HepG2 (cell line): ENCODE data around the gene GNRHR. TPM values are rescaled to one million over a fixed set of nuclear protein-coding genes. Genes with fewer than 3 reads are reported as not detected.

Source experiments
- ATAC-seq: fragments of 200-7000 bp; cut with Tn5 transposase; 3 replicates; pipeline ENCODE4 v1.9.1; 2020; ENCODE audit warnings: mild to moderate bottlenecking, moderate library complexity
- BruUV-seq: library from RNA; stranded (reverse); fragments of 400-500 nt; replicated peaks from 2 replicates; lab custom pipeline; 2021; lab: Mats Ljungman, UMichigan
- CTCF ChIA-PET: fragments of 300-600 bp; formaldehyde crosslinking; extraction: SDS; loops from one replicate; lab custom pipeline; 2021; ENCODE audit warnings: low total read pairs, inconsistent platforms, low intra/inter-chr PET ratio; lab: Yijun Ruan, JAX
- POLR2A ChIA-PET: fragments of 350-600 bp; sonication (Branson Sonifier 250); formaldehyde crosslinking; loops from one replicate; lab custom pipeline; 2020; ENCODE audit warnings: antibody characterized with exemption, inconsistent platforms; lab: Yijun Ruan, JAX
- DNase-seq: peaks from one replicate; pipeline ENCODE4 v3.0.0-alpha.2; 2015; ENCODE audit warnings: low spot score
- FAIRE-seq: peaks from 3 replicates; lab custom pipeline; 2011; peaks lifted over from hg19 to GRCh38; lab: Jason Lieb, UNC
- H2AFZ ChIP-seq: one replicate; pipeline ENCODE4 v1.6.1; 2011; ENCODE audit warnings: low read length, inconsistent platforms
- H3K27ac ChIP-seq: fragments of 300-600 bp; 3 replicates; pipeline ENCODE4 v1.8.0; 2011; ENCODE audit warnings: mixed run types, mild to moderate bottlenecking, mixed read lengths, low read length, inconsistent platforms; ENCODE audit not compliant: insufficient read depth; ENCODE audit errors: extremely low read length
- H3K27me3 ChIP-seq, 2 experiments: fragments of 200-600 bp in 1 of 2; 2 replicates in 1 of 2; 3 replicates in 1 of 2; pipeline versions ENCODE4 v1.6.0 to v1.8.0; 2011; ENCODE audit warnings: low read length in 2 of 2, mild to moderate bottlenecking in 2 of 2, moderate library complexity in 2 of 2, inconsistent platforms in 1 of 2; ENCODE audit not compliant: insufficient read depth in 2 of 2, control insufficient read depth in 1 of 2
- H3K36me3 ChIP-seq, 2 experiments: fragments of 200-600 bp in 1 of 2; replicated peaks in 1 of 2; 2 replicates in 1 of 2; 3 replicates in 1 of 2; pipeline versions ENCODE4 v1.5.1 to v1.8.0; 2011; ENCODE audit warnings: low read length in 2 of 2, inconsistent platforms in 1 of 2; ENCODE audit not compliant: insufficient read depth in 2 of 2, control insufficient read depth in 1 of 2
- H3K4me1 ChIP-seq: 2 replicates; pipeline ENCODE4 v1.5.1; 2012; ENCODE audit warnings: low read length, inconsistent platforms; ENCODE audit not compliant: insufficient read depth
- H3K4me2 ChIP-seq: 2 replicates; pipeline ENCODE4 v1.6.0; 2011; ENCODE audit warnings: low read depth, low read length, inconsistent platforms
- H3K4me3 ChIP-seq, 3 experiments: fragments of 200-600 bp in 1 of 3; sonication (generic), shearing (Covaris generic) in 1 of 3; replicated peaks in 1 of 3; 2 replicates each; pipeline ENCODE4 v1.5.1; 2011 to 2016; ENCODE audit warnings: low read length in 3 of 3, inconsistent platforms in 2 of 3, low read depth in 2 of 3, mild to moderate bottlenecking in 2 of 3, control low read depth in 1 of 3, mixed read lengths in 1 of 3; ENCODE audit not compliant: insufficient read depth in 1 of 3
- H3K79me2 ChIP-seq: one replicate; pipeline ENCODE4 v1.6.1; 2011; ENCODE audit warnings: low read length, inconsistent platforms; ENCODE audit not compliant: insufficient read depth
- H3K9ac ChIP-seq: 2 replicates; pipeline ENCODE4 v1.6.0; 2011; ENCODE audit warnings: mild to moderate bottlenecking, low read depth, low read length, inconsistent platforms; ENCODE audit not compliant: insufficient read depth
- H3K9me3 ChIP-seq: 2 replicates; pipeline ENCODE4 v1.5.1; 2012; ENCODE audit warnings: mild to moderate bottlenecking, low read length
- H4K20me1 ChIP-seq: 2 replicates; pipeline ENCODE4 v1.6.0; 2011; ENCODE audit warnings: inconsistent platforms, mild to moderate bottlenecking, low read length, moderate library complexity; ENCODE audit not compliant: insufficient read depth
- AGO1 ChIP-seq: fragments of 200-400 bp; formaldehyde crosslinking; IDR thresholded peaks from 2 replicates; pipeline ENCODE4 v1.6.1; 2017; ENCODE audit warnings: mild to moderate bottlenecking, low read depth, low read length, moderate library complexity; ENCODE audit not compliant: poor library complexity, severe bottlenecking
- KDM5B ChIP-seq: sonication (generic); formaldehyde crosslinking; IDR thresholded peaks from 2 replicates; pipeline ENCODE4 v1.4.0; 2020; ENCODE audit warnings: missing genetic modification reagents, mild to moderate bottlenecking, borderline replicate concordance
- MEIS2 ChIP-seq: sonication (generic); formaldehyde crosslinking; IDR thresholded peaks from 2 replicates; pipeline ENCODE4 v1.9.0; 2021; ENCODE audit warnings: mild to moderate bottlenecking, missing genetic modification reagents
- MTF2 ChIP-seq: sonication (generic); formaldehyde crosslinking; IDR thresholded peaks from 2 replicates; pipeline ENCODE4 v1.5.0; 2020; ENCODE audit warnings: missing genetic modification reagents, borderline replicate concordance
- NAIF1 ChIP-seq: sonication (generic); formaldehyde crosslinking; IDR thresholded peaks from 2 replicates; pipeline ENCODE4 v1.5.0; 2020; ENCODE audit warnings: mild to moderate bottlenecking, missing genetic modification reagents, borderline replicate concordance
- PHF5A ChIP-seq: IDR thresholded peaks from one replicate; pipeline ENCODE4 v1.6.1; 2018; ENCODE audit warnings: low read depth, missing genetic modification reagents; ENCODE audit not compliant: unreplicated experiment
- REL ChIP-seq: sonication (generic); formaldehyde crosslinking; conservative IDR thresholded peaks from 2 replicates; pipeline ENCODE4 v1.8.0; 2022; ENCODE audit warnings: mild to moderate bottlenecking, missing genetic modification reagents, moderate library complexity
- XBP1 ChIP-seq: sonication (generic); formaldehyde crosslinking; IDR thresholded peaks from 2 replicates; pipeline ENCODE4 v1.5.0; 2020; ENCODE audit warnings: missing genetic modification reagents
- ZEB1 ChIP-seq: IDR thresholded peaks from 2 replicates; pipeline ENCODE4 v1.6.1; 2012; ENCODE audit warnings: mild to moderate bottlenecking, low read depth, inconsistent platforms; ENCODE audit not compliant: insufficient replicate concordance
- ZFP90 ChIP-seq: sonication (generic); formaldehyde crosslinking; IDR thresholded peaks from 2 replicates; pipeline ENCODE4 v1.8.0; 2022; ENCODE audit warnings: missing genetic modification reagents, mild to moderate bottlenecking, inconsistent platforms, borderline replicate concordance
- ZNF337 ChIP-seq: sonication (generic); formaldehyde crosslinking; IDR thresholded peaks from 2 replicates; pipeline ENCODE4 v1.5.1; 2020; ENCODE audit warnings: missing genetic modification reagents, low read depth, mild to moderate bottlenecking, borderline replicate concordance
- ZNF572 ChIP-seq: sonication (generic); formaldehyde crosslinking; IDR thresholded peaks from 2 replicates; pipeline ENCODE4 v1.5.1; 2020; ENCODE audit warnings: mild to moderate bottlenecking, missing genetic modification reagents
- WGBS: methylation state at CpG from one replicate; pipeline ENCODE4 v1.1.6; 2017; ENCODE audit warnings: low lambda C conversion rate; 5-methylcytosine and 5-hydroxymethylcytosine counted together
- in situ Hi-C: cut with HindIII; loops from 2 replicates; pipeline ENCODE4 v1.10.0; 2017; ENCODE audit warnings: low pct_unique_long_range_greater_than_20kb; ENCODE audit not compliant: extremely low pct_ligation_motif_present
- intact Hi-C: fragments of 100-400 bp; cut with micrococcal nuclease; formaldehyde crosslinking; loops from one replicate; pipeline ENCODE4 v1.10.0; 2022; ENCODE audit not compliant: unreplicated experiment
- polyA plus RNA-seq, 8 experiments: library from polyadenylated mRNA; depleted of rRNA in 3 of 8; stranded (reverse) in 7 of 8; unstranded in 1 of 8; fragments of >200 nt; fragmentation: Illumina TruSeq in 4 of 8; extraction: Trizol in 4 of 8; gene quantifications; 2 replicates each; pipeline versions ENCODE4 v1.2.1 to v1.2.3, GENCODE V29; 2011 to 2016; ENCODE audit warnings: low read depth in 4 of 8, missing spikeins in 1 of 8, mixed read lengths in 1 of 8; ENCODE audit not compliant: insufficient read depth in 1 of 8
- total RNA-seq, 5 experiments: library from RNA; depleted of rRNA; stranded (reverse); fragments of >200 nt; fragmentation: Illumina TruSeq; extraction: Trizol; gene quantifications; 2 replicates each; pipeline ENCODE4 v1.2.3, GENCODE V29; 2016; ENCODE audit warnings: low read depth in 1 of 5
- TF ChIP-seq, protein P1 (sequence below): sonication (generic); formaldehyde crosslinking; IDR thresholded peaks from 2 replicates; pipeline ENCODE4 v1.4.0; 2020; ENCODE audit warnings: mild to moderate bottlenecking, low read depth, missing genetic modification reagents
- TF ChIP-seq, protein P2 (sequence below): sonication (generic); formaldehyde crosslinking; IDR thresholded peaks from 2 replicates; pipeline ENCODE4 v1.8.0; 2022; ENCODE audit warnings: missing genetic modification reagents, mild to moderate bottlenecking, borderline replicate concordance
- TF ChIP-seq, protein P3 (sequence below): sonication (generic); formaldehyde crosslinking; IDR thresholded peaks from 2 replicates; pipeline ENCODE4 v1.5.0; 2020; ENCODE audit warnings: missing genetic modification reagents
- TF ChIP-seq, protein P4 (sequence below): sonication (generic); formaldehyde crosslinking; IDR thresholded peaks from 2 replicates; pipeline ENCODE4 v1.4.0; 2020; ENCODE audit warnings: missing genetic modification reagents

GNRHR gene
- total and polyA plus RNA-seq, 2 of the 13 experiments (the other 11 are each of a cell fraction or from before 2014, with no cell fraction given): not detected

DNA sequence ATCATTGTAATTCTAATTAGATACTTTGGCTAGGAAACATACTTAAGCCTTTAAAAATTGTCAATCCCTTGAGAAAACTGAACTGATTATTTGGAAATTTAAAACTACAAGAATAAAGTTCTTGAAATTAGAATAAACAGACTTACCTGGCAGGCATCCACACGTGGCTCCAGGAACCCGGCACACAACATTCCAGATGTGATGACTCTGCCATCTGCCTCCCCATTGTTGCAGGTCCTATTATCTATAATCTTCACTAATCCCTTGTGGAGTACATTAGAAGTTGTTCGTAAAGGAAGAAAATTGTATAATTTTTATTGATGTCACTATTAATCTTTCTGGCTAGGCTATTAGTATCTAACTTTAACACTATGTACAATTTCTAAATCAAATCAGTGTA is 16.2 kb upstream of the GNRHR start:
- no TSS peak for BruUV-seq
- DNase-seq (no peak), ATAC-seq (no peak), FAIRE-seq (no peak)
- intact Hi-C loops: no loop called here
- no peaks in the 10 kb centered on the region for H3K4me1 ChIP-seq
- no peaks in the 10 kb centered on the region for H3K27me3 ChIP-seq
- in situ Hi-C loops: no loop called here
- ChIA-PET CTCF (no interaction called here), POLR2A (no interaction called here)
- no peak overlapping the region for H2AFZ ChIP-seq
- H3K4me2 ChIP-seq: no peak overlapping the region
- H3K9ac ChIP-seq: no peak overlapping the region
- H3K9me3 ChIP-seq: no peaks in the 10 kb centered on the region
- no peaks in the 10 kb centered on the region for H3K36me3 ChIP-seq
- no peaks in the 10 kb centered on the region for H4K20me1 ChIP-seq
- H3K79me2 ChIP-seq: no peaks in the 10 kb centered on the region
- no peak overlapping the region for H3K27ac ChIP-seq
- no peak overlapping the region for H3K4me3 ChIP-seq
- WGBS: 80% methylated on average over 3 of the region's 3 CpGs
- no peak for TF ChIP-seq AGO1
- TF ChIP-seq KDM5B (CRISPR knock-in tag): no peak
- TF ChIP-seq ZNF337 (CRISPR knock-in tag): no peak
- TF ChIP-seq MEIS2 (CRISPR knock-in tag): no peak
- TF ChIP-seq, protein P1, sequence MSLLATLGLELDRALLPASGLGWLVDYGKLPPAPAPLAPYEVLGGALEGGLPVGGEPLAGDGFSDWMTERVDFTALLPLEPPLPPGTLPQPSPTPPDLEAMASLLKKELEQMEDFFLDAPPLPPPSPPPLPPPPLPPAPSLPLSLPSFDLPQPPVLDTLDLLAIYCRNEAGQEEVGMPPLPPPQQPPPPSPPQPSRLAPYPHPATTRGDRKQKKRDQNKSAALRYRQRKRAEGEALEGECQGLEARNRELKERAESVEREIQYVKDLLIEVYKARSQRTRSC: no peak
- TF ChIP-seq NAIF1 (CRISPR knock-in tag): no peak
- TF ChIP-seq MTF2 (CRISPR knock-in tag): no peak
- TF ChIP-seq, protein P2, sequence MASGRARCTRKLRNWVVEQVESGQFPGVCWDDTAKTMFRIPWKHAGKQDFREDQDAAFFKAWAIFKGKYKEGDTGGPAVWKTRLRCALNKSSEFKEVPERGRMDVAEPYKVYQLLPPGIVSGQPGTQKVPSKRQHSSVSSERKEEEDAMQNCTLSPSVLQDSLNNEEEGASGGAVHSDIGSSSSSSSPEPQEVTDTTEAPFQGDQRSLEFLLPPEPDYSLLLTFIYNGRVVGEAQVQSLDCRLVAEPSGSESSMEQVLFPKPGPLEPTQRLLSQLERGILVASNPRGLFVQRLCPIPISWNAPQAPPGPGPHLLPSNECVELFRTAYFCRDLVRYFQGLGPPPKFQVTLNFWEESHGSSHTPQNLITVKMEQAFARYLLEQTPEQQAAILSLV (CRISPR knock-in tag): no peak
- TF ChIP-seq ZEB1: no peak
- no peak for TF ChIP-seq XBP1 (CRISPR knock-in tag)
- TF ChIP-seq, protein P3, sequence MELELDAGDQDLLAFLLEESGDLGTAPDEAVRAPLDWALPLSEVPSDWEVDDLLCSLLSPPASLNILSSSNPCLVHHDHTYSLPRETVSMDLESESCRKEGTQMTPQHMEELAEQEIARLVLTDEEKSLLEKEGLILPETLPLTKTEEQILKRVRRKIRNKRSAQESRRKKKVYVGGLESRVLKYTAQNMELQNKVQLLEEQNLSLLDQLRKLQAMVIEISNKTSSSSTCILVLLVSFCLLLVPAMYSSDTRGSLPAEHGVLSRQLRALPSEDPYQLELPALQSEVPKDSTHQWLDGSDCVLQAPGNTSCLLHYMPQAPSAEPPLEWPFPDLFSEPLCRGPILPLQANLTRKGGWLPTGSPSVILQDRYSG (CRISPR knock-in tag): no peak
- TF ChIP-seq REL (CRISPR knock-in tag): no peak
- TF ChIP-seq PHF5A (CRISPR knock-in tag): no peak
- TF ChIP-seq, protein P4, sequence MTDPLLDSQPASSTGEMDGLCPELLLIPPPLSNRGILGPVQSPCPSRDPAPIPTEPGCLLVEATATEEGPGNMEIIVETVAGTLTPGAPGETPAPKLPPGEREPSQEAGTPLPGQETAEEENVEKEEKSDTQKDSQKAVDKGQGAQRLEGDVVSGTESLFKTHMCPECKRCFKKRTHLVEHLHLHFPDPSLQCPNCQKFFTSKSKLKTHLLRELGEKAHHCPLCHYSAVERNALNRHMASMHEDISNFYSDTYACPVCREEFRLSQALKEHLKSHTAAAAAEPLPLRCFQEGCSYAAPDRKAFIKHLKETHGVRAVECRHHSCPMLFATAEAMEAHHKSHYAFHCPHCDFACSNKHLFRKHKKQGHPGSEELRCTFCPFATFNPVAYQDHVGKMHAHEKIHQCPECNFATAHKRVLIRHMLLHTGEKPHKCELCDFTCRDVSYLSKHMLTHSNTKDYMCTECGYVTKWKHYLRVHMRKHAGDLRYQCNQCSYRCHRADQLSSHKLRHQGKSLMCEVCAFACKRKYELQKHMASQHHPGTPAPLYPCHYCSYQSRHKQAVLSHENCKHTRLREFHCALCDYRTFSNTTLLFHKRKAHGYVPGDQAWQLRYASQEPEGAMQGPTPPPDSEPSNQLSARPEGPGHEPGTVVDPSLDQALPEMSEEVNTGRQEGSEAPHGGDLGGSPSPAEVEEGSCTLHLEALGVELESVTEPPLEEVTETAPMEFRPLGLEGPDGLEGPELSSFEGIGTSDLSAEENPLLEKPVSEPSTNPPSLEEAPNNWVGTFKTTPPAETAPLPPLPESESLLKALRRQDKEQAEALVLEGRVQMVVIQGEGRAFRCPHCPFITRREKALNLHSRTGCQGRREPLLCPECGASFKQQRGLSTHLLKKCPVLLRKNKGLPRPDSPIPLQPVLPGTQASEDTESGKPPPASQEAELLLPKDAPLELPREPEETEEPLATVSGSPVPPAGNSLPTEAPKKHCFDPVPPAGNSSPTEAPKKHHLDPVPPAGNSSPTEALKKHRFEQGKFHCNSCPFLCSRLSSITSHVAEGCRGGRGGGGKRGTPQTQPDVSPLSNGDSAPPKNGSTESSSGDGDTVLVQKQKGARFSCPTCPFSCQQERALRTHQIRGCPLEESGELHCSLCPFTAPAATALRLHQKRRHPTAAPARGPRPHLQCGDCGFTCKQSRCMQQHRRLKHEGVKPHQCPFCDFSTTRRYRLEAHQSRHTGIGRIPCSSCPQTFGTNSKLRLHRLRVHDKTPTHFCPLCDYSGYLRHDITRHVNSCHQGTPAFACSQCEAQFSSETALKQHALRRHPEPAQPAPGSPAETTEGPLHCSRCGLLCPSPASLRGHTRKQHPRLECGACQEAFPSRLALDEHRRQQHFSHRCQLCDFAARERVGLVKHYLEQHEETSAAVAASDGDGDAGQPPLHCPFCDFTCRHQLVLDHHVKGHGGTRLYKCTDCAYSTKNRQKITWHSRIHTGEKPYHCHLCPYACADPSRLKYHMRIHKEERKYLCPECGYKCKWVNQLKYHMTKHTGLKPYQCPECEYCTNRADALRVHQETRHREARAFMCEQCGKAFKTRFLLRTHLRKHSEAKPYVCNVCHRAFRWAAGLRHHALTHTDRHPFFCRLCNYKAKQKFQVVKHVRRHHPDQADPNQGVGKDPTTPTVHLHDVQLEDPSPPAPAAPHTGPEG (CRISPR knock-in tag): no peak
- TF ChIP-seq ZFP90 (CRISPR knock-in tag): no peak
- TF ChIP-seq ZNF572: no peak
